HEK293T (cell line): ENCODE data around the gene IGFL2.

Experiments
- BHLHE40 ChIP-seq: fragments of 450-650 bp; IDR thresholded peaks from 2 replicates; pipeline ENCODE4 v1.6.1; 2016; ENCODE audit warnings: mild to moderate bottlenecking, moderate library complexity, borderline replicate concordance
- ELF4 ChIP-seq: fragments of 450-650 bp; IDR thresholded peaks from 2 replicates; pipeline ENCODE4 v1.6.1; 2017; ENCODE audit warnings: antibody characterized with exemption
- FOXK2 ChIP-seq: fragments of 450-650 bp; IDR thresholded peaks from 2 replicates; pipeline ENCODE4 v1.6.1; 2016; ENCODE audit warnings: mild to moderate bottlenecking
- FOXM1 ChIP-seq: fragments of 450-650 bp; IDR thresholded peaks from 2 replicates; pipeline ENCODE4 v1.6.1; 2017; ENCODE audit warnings: mild to moderate bottlenecking, borderline replicate concordance
- L3MBTL2 ChIP-seq: fragments of 450-650 bp; conservative IDR thresholded peaks from 2 replicates; pipeline ENCODE4 v1.6.1; 2016; ENCODE audit warnings: mild to moderate bottlenecking
- LEF1 ChIP-seq: fragments of 450-650 bp; IDR thresholded peaks from 2 replicates; pipeline ENCODE4 v1.6.1; 2017; ENCODE audit warnings: mild to moderate bottlenecking, borderline replicate concordance
- TF ChIP-seq, protein P1 (sequence below): fragments of 450-650 bp; IDR thresholded peaks from 2 replicates; pipeline ENCODE4 v1.6.1; 2016

DNA sequence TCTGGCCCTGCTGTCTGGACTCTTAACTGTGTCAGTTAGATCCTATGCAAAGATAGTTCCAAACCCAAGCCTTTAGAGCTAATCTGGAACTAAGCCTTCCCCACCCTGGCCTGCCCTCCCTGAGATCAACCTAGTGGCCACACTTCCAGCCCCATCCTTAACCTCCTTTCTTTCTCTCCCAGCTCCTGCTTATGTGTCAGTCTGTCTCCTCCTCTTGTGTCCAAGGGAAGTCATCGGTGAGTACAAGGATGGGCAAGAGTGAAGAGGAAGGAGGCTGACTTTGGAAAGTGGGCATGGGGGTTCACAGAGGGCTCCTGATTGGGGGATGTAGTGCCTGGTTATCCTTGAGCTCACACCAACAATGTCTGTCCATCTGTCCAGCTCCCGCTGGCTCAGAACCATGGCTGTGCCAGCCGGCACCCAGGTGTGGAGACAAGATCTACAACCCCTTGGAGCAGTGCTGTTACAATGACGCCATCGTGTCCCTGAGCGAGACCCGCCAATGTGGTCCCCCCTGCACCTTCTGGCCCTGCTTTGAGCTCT lies 12.3 kb downstream of the IGFL2 start:
- TF ChIP-seq FOXM1 (no peak), FOXK2 (no peak), ELF4 (no peak), LEF1 (no peak), L3MBTL2 (no peak), BHLHE40 (no peak)
- TF ChIP-seq, protein P1, sequence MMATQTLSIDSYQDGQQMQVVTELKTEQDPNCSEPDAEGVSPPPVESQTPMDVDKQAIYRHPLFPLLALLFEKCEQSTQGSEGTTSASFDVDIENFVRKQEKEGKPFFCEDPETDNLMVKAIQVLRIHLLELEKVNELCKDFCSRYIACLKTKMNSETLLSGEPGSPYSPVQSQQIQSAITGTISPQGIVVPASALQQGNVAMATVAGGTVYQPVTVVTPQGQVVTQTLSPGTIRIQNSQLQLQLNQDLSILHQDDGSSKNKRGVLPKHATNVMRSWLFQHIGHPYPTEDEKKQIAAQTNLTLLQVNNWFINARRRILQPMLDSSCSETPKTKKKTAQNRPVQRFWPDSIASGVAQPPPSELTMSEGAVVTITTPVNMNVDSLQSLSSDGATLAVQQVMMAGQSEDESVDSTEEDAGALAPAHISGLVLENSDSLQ = no peak
